G401.6 (cell line): ENCODE measurements around the gene PRDX2.

Experiments
- FAIRE-seq: peaks from 2 replicates; lab custom pipeline; 2012; peaks lifted over from hg19 to GRCh38; lab: Jason Lieb, UNC

Gene PRDX2

DNA sequence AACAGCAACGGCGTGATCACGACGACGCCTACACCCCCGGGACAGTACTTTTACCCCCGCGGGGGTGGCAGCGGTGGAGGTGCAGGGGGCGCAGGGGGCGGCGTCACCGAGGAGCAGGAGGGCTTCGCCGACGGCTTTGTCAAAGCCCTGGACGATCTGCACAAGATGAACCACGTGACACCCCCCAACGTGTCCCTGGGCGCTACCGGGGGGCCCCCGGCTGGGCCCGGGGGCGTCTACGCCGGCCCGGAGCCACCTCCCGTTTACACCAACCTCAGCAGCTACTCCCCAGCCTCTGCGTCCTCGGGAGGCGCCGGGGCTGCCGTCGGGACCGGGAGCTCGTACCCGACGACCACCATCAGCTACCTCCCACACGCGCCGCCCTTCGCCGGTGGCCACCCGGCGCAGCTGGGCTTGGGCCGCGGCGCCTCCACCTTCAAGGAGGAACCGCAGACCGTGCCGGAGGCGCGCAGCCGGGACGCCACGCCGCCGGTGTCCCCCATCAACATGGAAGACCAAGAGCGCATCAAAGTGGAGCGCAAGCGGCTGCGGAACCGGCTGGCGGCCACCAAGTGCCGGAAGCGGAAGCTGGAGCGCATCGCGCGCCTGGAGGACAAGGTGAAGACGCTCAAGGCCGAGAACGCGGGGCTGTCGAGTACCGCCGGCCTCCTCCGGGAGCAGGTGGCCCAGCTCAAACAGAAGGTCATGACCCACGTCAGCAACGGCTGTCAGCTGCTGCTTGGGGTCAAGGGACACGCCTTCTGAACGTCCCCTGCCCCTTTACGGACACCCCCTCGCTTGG lies 9.3 kb downstream of the PRDX2 start:
- no peak for FAIRE-seq

DNA sequence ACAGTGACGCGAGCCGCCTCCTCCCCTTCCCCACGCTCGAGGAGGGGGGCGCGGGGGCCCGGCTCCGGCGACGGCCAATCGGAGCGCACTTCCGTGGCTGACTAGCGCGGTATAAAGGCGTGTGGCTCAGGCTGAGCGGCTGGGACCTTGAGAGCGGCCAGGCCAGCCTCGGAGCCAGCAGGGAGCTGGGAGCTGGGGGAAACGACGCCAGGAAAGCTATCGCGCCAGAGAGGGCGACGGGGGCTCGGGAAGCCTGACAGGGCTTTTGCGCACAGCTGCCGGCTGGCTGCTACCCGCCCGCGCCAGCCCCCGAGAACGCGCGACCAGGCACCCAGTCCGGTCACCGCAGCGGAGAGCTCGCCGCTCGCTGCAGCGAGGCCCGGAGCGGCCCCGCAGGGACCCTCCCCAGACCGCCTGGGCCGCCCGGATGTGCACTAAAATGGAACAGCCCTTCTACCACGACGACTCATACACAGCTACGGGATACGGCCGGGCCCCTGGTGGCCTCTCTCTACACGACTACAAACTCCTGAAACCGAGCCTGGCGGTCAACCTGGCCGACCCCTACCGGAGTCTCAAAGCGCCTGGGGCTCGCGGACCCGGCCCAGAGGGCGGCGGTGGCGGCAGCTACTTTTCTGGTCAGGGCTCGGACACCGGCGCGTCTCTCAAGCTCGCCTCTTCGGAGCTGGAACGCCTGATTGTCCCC lies 10.1 kb downstream of the PRDX2 start, which contains the start of gene JUNB:
Gene JUNB, plus strand, starts transcription at position 142 of the 706 bp plus-strand sequence. Its CDS starts 286 bp downstream, at position 428.
- FAIRE-seq = peak; percentile 42

DNA sequence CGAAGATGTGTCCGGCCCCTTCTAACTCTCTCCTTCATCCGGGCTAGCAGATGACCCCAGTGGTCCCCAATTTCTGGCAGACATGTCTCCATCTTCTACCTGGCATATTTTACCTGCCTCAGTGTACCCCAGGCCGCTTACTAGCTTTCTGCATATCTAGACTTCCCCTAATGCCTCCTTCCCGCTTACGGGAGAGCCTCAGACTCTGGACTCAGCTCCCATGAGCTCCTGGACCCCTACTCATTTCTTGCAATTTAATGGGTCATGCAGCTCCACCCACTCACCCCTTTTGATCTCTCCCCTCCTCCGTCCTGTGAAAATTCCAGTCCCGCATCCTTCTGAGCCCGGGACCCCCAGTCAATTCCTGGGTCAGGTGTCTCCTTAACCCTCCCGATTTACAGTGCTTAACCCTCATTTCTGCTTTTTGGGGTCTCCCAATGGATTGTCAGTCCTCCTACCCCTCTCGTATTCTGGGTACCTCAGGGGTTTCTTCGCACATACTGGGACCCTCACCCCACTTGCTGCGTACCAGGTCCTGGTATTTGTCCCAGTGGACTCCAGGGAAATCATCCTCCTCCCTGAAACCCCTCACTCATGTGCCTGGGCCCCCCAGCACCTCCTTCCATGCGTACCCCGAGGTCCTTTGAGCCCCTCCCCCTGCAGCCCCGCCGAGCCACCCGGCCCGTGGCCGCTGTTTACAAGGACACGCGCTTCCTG lies 10.8 kb downstream of the PRDX2 start:
- FAIRE-seq = no peak

- peak; percentile 33 for FAIRE-seq
These were observed 11.5 kb downstream of the PRDX2 start for GRCh38 chr19:12789904-12790619.

GRCh38 chr19:12789098-12789903 lies 12.3 kb downstream of the PRDX2 start:
- FAIRE-seq = no peak

DNA sequence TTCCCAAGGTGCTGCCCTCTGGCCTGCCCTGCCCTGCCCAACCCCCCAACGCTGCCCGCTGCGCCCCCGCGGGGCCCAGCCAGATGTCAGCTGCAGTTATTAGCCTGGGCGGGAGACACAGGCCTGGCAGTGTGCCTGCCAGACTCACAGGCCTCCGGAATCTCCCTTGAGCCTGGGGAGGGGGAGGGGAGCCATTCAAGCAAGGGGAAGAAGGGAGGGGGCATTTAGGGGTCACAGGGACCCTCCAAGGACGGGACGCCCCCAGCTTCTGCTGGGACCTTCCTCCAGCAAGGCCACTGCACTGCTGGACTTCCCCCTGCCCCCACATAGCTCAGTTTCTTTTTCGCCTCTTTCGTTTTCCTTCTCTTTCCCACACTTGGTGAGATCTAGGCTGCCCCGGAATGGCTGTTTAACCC lies 12.9 kb downstream of the PRDX2 start:
- FAIRE-seq = no peak

GRCh38 chr19:12788042-12788681 lies 13.4 kb downstream of the PRDX2 start:
- FAIRE-seq = no peak

GRCh38 chr19:12787458-12787857 lies 14.1 kb downstream of the PRDX2 start:
- no peak for FAIRE-seq

GRCh38 chr19:12786952-12787351 lies 14.6 kb downstream of the PRDX2 start:
- FAIRE-seq = no peak

- FAIRE-seq = no peak
These were observed 15.3 kb downstream of the PRDX2 start for GRCh38 chr19:12786141-12786870.

DNA sequence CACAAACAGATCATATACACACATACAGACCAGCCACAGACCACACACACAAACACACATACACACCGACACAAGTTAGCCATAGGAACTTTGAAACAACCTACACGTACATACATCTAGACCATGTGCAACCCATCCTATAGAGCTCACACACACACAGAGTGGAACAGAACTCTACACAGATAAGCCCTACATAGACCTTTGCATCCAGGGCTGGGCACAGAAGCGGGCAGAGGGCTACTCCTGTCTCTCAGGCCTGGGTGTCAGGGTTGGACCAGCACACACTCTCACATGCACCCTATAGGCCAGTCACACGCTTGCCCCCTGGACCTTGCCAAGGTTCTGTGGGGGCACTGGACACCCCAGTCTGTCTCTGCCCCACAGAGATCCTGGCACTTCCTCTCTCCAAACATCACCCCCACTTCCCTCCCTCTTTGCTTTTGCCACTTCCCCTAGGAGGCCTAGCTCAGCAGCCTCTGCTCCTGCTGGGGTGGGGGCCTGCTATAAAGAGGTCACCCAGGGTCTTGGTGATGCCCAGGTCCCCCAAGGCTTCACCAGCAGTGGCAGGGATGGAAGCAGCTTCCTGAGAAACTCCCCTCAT lies 16.1 kb downstream of the PRDX2 start:
- no peak for FAIRE-seq

GRCh38 chr19:12784871-12785430 lies 16.6 kb downstream of the PRDX2 start:
- FAIRE-seq = no peak

DNA sequence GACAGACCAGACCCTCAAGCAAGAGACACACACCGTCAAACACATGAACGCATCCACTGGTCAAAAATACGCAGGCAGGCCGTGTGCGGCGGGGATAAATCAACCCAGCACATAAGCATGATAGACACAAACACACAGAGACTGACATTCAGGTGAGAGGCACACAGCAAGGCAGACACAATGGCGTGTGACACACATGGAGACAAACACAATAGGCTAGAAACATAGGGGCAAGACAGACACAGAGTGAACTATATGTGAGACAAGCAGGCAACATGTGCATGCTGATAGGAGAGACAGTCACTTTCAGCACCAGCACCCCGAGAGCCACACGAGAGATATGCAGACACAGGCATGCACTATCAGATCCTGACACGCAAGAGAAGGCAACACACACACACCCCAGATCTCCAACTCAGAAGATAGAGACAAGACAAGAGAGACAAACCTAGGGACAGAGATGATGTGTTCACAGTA lies 17.2 kb downstream of the PRDX2 start:
- no peak for FAIRE-seq

DNA sequence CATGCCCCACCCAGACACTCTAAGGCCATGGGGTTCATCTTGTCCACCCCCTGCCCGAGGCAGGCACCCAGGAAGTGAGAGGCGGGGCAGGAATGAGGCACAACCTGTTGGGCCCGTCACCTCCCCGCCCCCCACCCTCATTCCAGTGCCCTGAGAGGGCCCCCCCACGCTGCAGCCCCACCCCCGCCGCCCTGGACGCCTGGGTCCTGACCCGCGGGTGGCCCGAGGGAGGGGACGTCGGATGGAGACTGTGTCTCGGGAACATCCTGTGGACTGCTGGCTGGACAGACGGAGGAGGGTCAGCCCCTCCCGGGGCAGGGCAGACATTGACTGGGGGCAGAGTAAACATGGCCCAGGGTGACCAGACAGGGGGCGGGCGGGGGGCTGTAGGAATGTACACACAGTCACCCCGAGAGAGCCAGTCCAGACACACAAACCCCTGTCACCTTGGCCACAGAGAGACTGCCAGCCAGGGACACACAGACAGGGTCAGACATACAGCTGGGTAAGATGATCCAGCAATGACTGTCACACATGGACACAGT lies 17.7 kb downstream of the PRDX2 start:
- FAIRE-seq = no peak

DNA sequence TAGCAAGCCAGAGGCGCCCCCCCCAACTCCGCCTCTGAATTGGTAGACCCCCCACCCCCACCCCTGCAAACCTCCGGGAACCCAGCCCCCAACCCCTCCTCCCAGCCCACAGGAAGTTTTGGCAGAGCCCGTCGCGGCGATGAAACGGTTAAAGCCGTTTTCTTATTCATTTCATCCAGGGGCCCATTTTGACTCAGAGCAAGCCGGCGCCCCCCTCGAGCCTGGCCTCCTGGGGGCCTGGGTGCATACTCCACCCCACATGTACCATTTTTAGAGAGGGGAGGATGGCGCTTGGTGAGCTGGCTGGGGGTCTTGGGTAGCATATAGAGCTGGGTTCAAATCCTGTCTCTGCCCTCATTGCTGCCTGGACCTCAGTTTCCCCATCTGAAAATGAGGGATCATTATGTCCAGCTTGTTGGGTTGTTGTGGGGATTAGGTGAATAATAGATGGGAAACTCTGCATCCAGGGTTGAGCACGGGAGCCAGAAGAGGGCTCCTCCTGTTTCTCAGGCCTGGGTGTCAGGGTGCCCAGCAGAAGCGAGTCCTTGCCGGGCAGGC lies 18.2 kb downstream of the PRDX2 start:
- FAIRE-seq = no peak

DNA sequence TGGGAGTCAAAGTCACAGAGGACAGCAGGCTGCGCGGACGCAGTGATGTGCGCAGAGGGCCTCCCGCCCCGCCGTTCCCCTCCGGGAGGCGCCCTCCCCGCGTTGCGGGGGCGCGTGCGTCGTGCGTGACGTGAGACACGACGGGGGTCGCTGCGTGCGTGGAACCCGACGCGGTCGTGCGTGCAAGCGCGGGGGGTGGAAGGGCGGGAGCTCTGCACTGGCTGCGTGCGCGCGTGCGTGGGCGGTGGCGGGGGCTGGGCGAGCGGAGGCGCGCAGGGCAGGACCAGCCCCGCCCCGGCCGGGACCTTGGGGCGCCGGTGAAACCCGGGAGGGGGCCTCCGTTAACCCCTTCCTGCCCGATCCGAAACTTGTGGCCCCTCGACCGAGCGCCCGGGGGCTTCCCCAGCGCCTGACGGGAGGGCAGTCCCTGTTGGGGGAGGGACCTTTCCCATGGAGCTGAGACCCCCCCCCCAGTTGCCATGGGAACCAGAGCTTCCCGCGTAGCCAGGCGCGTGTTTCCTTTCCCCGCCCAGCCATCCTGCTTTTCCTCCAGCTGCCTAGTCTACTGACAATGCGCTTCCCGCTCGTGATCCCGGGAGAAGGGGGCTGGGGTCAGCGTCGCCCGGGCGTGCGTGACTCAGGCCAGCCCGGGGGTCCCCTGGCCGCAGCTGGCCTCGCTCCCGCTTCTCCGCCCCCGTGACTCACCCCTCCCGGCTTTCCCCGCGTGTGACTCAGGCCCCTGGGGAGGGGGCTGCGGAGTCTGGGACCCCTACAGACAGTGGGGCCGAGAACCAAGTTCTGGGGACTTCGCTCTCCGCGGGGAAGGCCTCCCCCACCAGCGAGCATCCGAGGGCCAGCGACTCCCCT lies 18.9 kb downstream of the PRDX2 start:
- no peak for FAIRE-seq

- no peak for FAIRE-seq
These were observed 19.5 kb downstream of the PRDX2 start for GRCh38 chr19:12782174-12782423.
